Kidney glomerular epithelial cell (primary cell): ENCODE data around the gene PNMT.

Experiments
- DNase-seq: peaks from one replicate; lab custom pipeline; 2025; lab: John Stamatoyannopoulos, UW

Gene PNMT

GRCh38 chr17:39633570-39634183 is 34.6 kb upstream of the PNMT start:
- DNase-seq: no peak

GRCh38 chr17:39634384-39634871 is 33.8 kb upstream of the PNMT start:
- DNase-seq: peak; percentile 54

- DNase-seq: no peak
Observed at GRCh38 chr17:39635614-39636176, 32.6 kb upstream of the PNMT start.

- DNase-seq: no peak
Observed at GRCh38 chr17:39636587-39636926, 31.7 kb upstream of the PNMT start.

GRCh38 chr17:39636927-39637736 is 31.1 kb upstream of the PNMT start, which contains the start of gene STARD3:
TSS of gene STARD3 (plus strand) at chr17:39637144. CDS start at chr17:39653532, 16,388 bp downstream.
- peak; percentile 61 for DNase-seq

GRCh38 chr17:39638317-39638716 is 29.9 kb upstream of the PNMT start:
- no peak for DNase-seq

GRCh38 chr17:39639043-39639442 is 29.2 kb upstream of the PNMT start:
- DNase-seq: no peak

- no peak for DNase-seq
Observed at GRCh38 chr17:39639566-39640458, 28.4 kb upstream of the PNMT start.

- DNase-seq: no peak
Observed at GRCh38 chr17:39640591-39641031, 27.6 kb upstream of the PNMT start.

GRCh38 chr17:39641097-39641496 is 27.2 kb upstream of the PNMT start:
- DNase-seq: no peak

- DNase-seq: no peak
Observed at GRCh38 chr17:39641883-39642282, 26.4 kb upstream of the PNMT start.

GRCh38 chr17:39642291-39643074 is 25.8 kb upstream of the PNMT start:
- no peak for DNase-seq

GRCh38 chr17:39643271-39643670 is 25.0 kb upstream of the PNMT start:
- DNase-seq: no peak

GRCh38 chr17:39647256-39647655 is 21.0 kb upstream of the PNMT start:
- DNase-seq: no peak

GRCh38 chr17:39648616-39649366 is 19.5 kb upstream of the PNMT start:
- DNase-seq: no peak

- DNase-seq: no peak
Observed at GRCh38 chr17:39650121-39650579, 18.1 kb upstream of the PNMT start.

- DNase-seq: no peak
Observed at GRCh38 chr17:39651923-39652586, 16.2 kb upstream of the PNMT start.

- no peak for DNase-seq
Observed at GRCh38 chr17:39652587-39653315, 15.5 kb upstream of the PNMT start.

- no peak for DNase-seq
Observed at GRCh38 chr17:39653316-39653661, 15.0 kb upstream of the PNMT start.
